Activated CD4-positive, alpha-beta memory T cell treated with anti-CD3 and anti-CD28 coated beads for 36 hours (primary cell): ENCODE measurements around the gene USP12. TPM values are rescaled to one million over a fixed set of nuclear protein-coding genes. Genes with fewer than 3 reads are reported as not detected.

Source experiments
- CTCF ChIA-PET: fragments of 350-600 bp; sonication (Branson Sonifier 250); formaldehyde crosslinking; loops from one replicate; lab custom pipeline; 2021; ENCODE audit warnings: antibody characterized with exemption, inconsistent platforms; lab: Charles Lee
- POLR2A ChIA-PET: fragments of 350-600 bp; sonication (Branson Sonifier 250); formaldehyde crosslinking; loops from one replicate; lab custom pipeline; 2021; ENCODE audit warnings: antibody characterized with exemption; lab: Charles Lee
- DNase-seq: peaks from one replicate; pipeline ENCODE4 v3.0.0-alpha.2; 2020
- H3K27ac Mint-ChIP-seq: one replicate; pipeline ENCODE4 v1.8.0; 2021; ENCODE audit warnings: mixed read lengths
- H3K27me3 Mint-ChIP-seq: one replicate; pipeline ENCODE4 v1.8.0; 2021; ENCODE audit warnings: mixed read lengths
- H3K36me3 Mint-ChIP-seq: one replicate; pipeline ENCODE4 v1.8.0; 2021; ENCODE audit warnings: mixed read lengths
- H3K4me1 Mint-ChIP-seq: one replicate; pipeline ENCODE4 v1.8.0; 2021; ENCODE audit warnings: low read depth, mixed read lengths
- H3K4me3 Mint-ChIP-seq: one replicate; pipeline ENCODE4 v1.8.0; 2021; ENCODE audit warnings: mild to moderate bottlenecking, mixed read lengths
- H3K9me3 Mint-ChIP-seq: one replicate; pipeline ENCODE4 v1.8.0; 2021; ENCODE audit warnings: mixed read lengths
- intact Hi-C: fragments of 100-400 bp; cut with micrococcal nuclease; formaldehyde crosslinking; loops from one replicate; pipeline ENCODE4 v1.15.1; 2023
- total RNA-seq, 2 experiments: library from RNA; stranded (reverse); gene quantifications; one replicate each; pipeline ENCODE4 v1.2.3, GENCODE V29; 2021

Gene USP12
- total RNA-seq, 2 experiments from 2014 or later, result 39.4 to 40.6 TPM

GRCh38 chr13:27166313-27166712, 5.3 kb downstream of the USP12 start:
- CTCF ChIA-PET, result no interaction called here
- POLR2A ChIA-PET, result no interaction called here

GRCh38 chr13:27161980-27162379, 9.6 kb downstream of the USP12 start:
- ChIA-PET CTCF (interaction anchor here (1.0 kb wide), 1 partner anchor 14 kb away, joined by 3 read pairs; no protein-coding TSS in a partner anchor), POLR2A (no interaction called here)
- Mint-ChIP-seq H3K27me3 (no peaks in the 10 kb centered on the region), H3K36me3 (peaks cover 16% of the 10 kb centered on the region), H3K4me1 (peaks cover 71% of the 10 kb centered on the region), H3K4me3 (no peak overlapping the region), H3K9me3 (no peaks in the 10 kb centered on the region), H3K27ac (no peak overlapping the region)
- no peak for DNase-seq
- intact Hi-C loops, result no loop called here

More at GRCh38 chr13:27166313-27166712, 5.3 kb downstream of the USP12 start:
- H3K4me1 Mint-ChIP-seq, result peaks cover 77% of the 10 kb centered on the region
- H3K27ac Mint-ChIP-seq, result no peak overlapping the region
- intact Hi-C loops, result no loop called here
- H3K36me3 Mint-ChIP-seq, result peaks cover 5% of the 10 kb centered on the region
- H3K9me3 Mint-ChIP-seq, result no peaks in the 10 kb centered on the region
- no peak overlapping the region for H3K4me3 Mint-ChIP-seq
- no peaks in the 10 kb centered on the region for H3K27me3 Mint-ChIP-seq
- no peak for DNase-seq

- POLR2A ChIA-PET, result no interaction called here
- intact Hi-C loops, result no loop called here
- Mint-ChIP-seq H3K36me3 (peaks cover 20% of the 10 kb centered on the region), H3K4me1 (peaks cover 66% of the 10 kb centered on the region), H3K9me3 (peaks cover 5% of the 10 kb centered on the region), H3K4me3 (no peak overlapping the region), H3K27ac (no peak overlapping the region), H3K27me3 (no peaks in the 10 kb centered on the region)
- CTCF ChIA-PET, result interaction anchor here (1.0 to 1.7 kb wide), 2 partner anchors 14 to 30 kb away, joined by 3 to 4 read pairs; no protein-coding TSS in a partner anchor
- DNase-seq, result no peak
These were observed 10.2 kb downstream of the USP12 start for GRCh38 chr13:27161423-27161822.

- no peak for DNase-seq
- H3K9me3 Mint-ChIP-seq, result peaks cover 10% of the 10 kb centered on the region
- POLR2A ChIA-PET, result interaction anchor here (1.3 kb wide), 1 partner anchor 29 kb away, joined by 3 read pairs; no protein-coding TSS in a partner anchor
- H3K27me3 Mint-ChIP-seq, result no peaks in the 10 kb centered on the region
- H3K4me3 Mint-ChIP-seq, result no peak overlapping the region
- H3K36me3 Mint-ChIP-seq, result peaks cover 25% of the 10 kb centered on the region
- H3K4me1 Mint-ChIP-seq, result peaks cover 60% of the 10 kb centered on the region
- intact Hi-C loops, result no loop called here
- peak overlapping the region; percentile 45 for H3K27ac Mint-ChIP-seq
- CTCF ChIA-PET, result interaction anchor here (1.7 kb wide), 1 partner anchor 30 kb away, joined by 4 read pairs; no protein-coding TSS in a partner anchor
These were observed 10.8 kb downstream of the USP12 start for GRCh38 chr13:27160657-27161295.

GRCh38 chr13:27159806-27160563, 11.6 kb downstream of the USP12 start:
- ChIA-PET CTCF (interaction anchor here (1.7 kb wide), 1 partner anchor 29 kb away, joined by 4 read pairs; no protein-coding TSS in a partner anchor), POLR2A (interaction anchor here (1.3 kb wide), 1 partner anchor 28 kb away, joined by 3 read pairs; no protein-coding TSS in a partner anchor)
- H3K27me3 Mint-ChIP-seq, result no peaks in the 10 kb centered on the region
- H3K4me1 Mint-ChIP-seq, result peaks cover 54% of the 10 kb centered on the region
- intact Hi-C loops, result no loop called here
- peaks cover 10% of the 10 kb centered on the region for H3K9me3 Mint-ChIP-seq
- H3K36me3 Mint-ChIP-seq, result peaks cover 25% of the 10 kb centered on the region
- H3K4me3 Mint-ChIP-seq, result no peak overlapping the region
- DNase-seq, result no peak
- no peak overlapping the region for H3K27ac Mint-ChIP-seq

- ChIA-PET CTCF (no interaction called here), POLR2A (no interaction called here)
- no peak overlapping the region for H3K27ac Mint-ChIP-seq
- no peak overlapping the region for H3K4me3 Mint-ChIP-seq
- DNase-seq, result no peak
- intact Hi-C loops, result no loop called here
- H3K4me1 Mint-ChIP-seq, result peaks cover 52% of the 10 kb centered on the region
- no peaks in the 10 kb centered on the region for H3K27me3 Mint-ChIP-seq
- H3K9me3 Mint-ChIP-seq, result peaks cover 10% of the 10 kb centered on the region
- peaks cover 24% of the 10 kb centered on the region for H3K36me3 Mint-ChIP-seq
These were observed 13.3 kb downstream of the USP12 start for GRCh38 chr13:27158335-27158734.

- H3K27me3 Mint-ChIP-seq, result no peaks in the 10 kb centered on the region
- H3K9me3 Mint-ChIP-seq, result peaks cover 10% of the 10 kb centered on the region
- H3K27ac Mint-ChIP-seq, result peak overlapping the region; percentile 31
- POLR2A ChIA-PET, result interaction anchor here (1.0 to 2.5 kb wide), 2 partner anchors 19 to 21 kb away, joined by 3 to 9 read pairs; no protein-coding TSS in a partner anchor
- intact Hi-C loops, result no loop called here
- no peak for DNase-seq
- peaks cover 15% of the 10 kb centered on the region for H3K36me3 Mint-ChIP-seq
- peaks cover 54% of the 10 kb centered on the region for H3K4me1 Mint-ChIP-seq
- H3K4me3 Mint-ChIP-seq, result no peak overlapping the region
- CTCF ChIA-PET, result interaction anchor here (1.1 to 1.5 kb wide), 2 partner anchors 18 to 120 kb away, joined by 3 read pairs; no protein-coding TSS in a partner anchor
These were observed 19.6 kb downstream of the USP12 start for GRCh38 chr13:27151798-27152599.

- no peaks in the 10 kb centered on the region for H3K9me3 Mint-ChIP-seq
- no peak for DNase-seq
- H3K27me3 Mint-ChIP-seq, result no peaks in the 10 kb centered on the region
- CTCF ChIA-PET, result interaction anchor here (1.0 kb wide), 1 partner anchor 17 kb away, joined by 3 read pairs; no protein-coding TSS in a partner anchor
- peaks cover 75% of the 10 kb centered on the region for H3K4me1 Mint-ChIP-seq
- POLR2A ChIA-PET, result no interaction called here
- no peak overlapping the region for H3K27ac Mint-ChIP-seq
- peaks cover 6% of the 10 kb centered on the region for H3K36me3 Mint-ChIP-seq
- H3K4me3 Mint-ChIP-seq, result no peak overlapping the region
- intact Hi-C loops, result loop anchor here (5.0 kb wide), 1 partner anchor 103 kb away; the partner anchor contains the start of gene RPL21
These were observed 21.9 kb downstream of the USP12 start for GRCh38 chr13:27149702-27150101.

- intact Hi-C loops, result loop anchor here (5.0 kb wide), 1 partner anchor 103 kb away; the partner anchor contains the start of gene RPL21
- ChIA-PET CTCF (interaction anchor here (1.0 kb wide), 1 partner anchor 17 kb away, joined by 3 read pairs; no protein-coding TSS in a partner anchor), POLR2A (interaction anchor here (0.6 to 1.5 kb wide), 2 partner anchors 16 to 106 kb away, joined by 3 to 6 read pairs; no protein-coding TSS in a partner anchor)
- Mint-ChIP-seq H3K9me3 (no peaks in the 10 kb centered on the region), H3K36me3 (peaks cover 6% of the 10 kb centered on the region), H3K27ac (peak overlapping the region; percentile 4), H3K4me1 (peaks cover 73% of the 10 kb centered on the region), H3K4me3 (no peak overlapping the region), H3K27me3 (no peaks in the 10 kb centered on the region)
- DNase-seq, result no peak
These were observed 22.7 kb downstream of the USP12 start for GRCh38 chr13:27148900-27149299.

GRCh38 chr13:27147530-27148170, 24.0 kb downstream of the USP12 start:
- Mint-ChIP-seq H3K9me3 (peaks cover 5% of the 10 kb centered on the region), H3K36me3 (peaks cover 14% of the 10 kb centered on the region), H3K27ac (peak overlapping the region; percentile 91), H3K4me1 (peaks cover 76% of the 10 kb centered on the region), H3K27me3 (no peaks in the 10 kb centered on the region), H3K4me3 (peak overlapping the region; percentile 45)
- intact Hi-C loops, result loop anchor here (1.0 to 5.0 kb wide), 4 partner anchors 9 to 105 kb away; partner anchors contain the start of gene RPL21
- ChIA-PET CTCF (interaction anchor here (0.9 to 1.2 kb wide), 4 partner anchors 14 to 123 kb away, joined by 3 to 5 read pairs (median 4); partner anchors contain the start of gene RASL11A), POLR2A (interaction anchor here (0.9 to 1.5 kb wide), 5 partner anchors 9 to 279 kb away, joined by 3 to 6 read pairs (median 6); no protein-coding TSS in a partner anchor)
- no peak for DNase-seq

GRCh38 chr13:27141746-27142145, 29.9 kb downstream of the USP12 start:
- DNase-seq, result no peak
- H3K4me1 Mint-ChIP-seq, result peaks cover 65% of the 10 kb centered on the region
- intact Hi-C loops, result no loop called here
- peak overlapping the region; percentile 38 for H3K27ac Mint-ChIP-seq
- peaks cover 22% of the 10 kb centered on the region for H3K36me3 Mint-ChIP-seq
- H3K4me3 Mint-ChIP-seq, result no peak overlapping the region
- POLR2A ChIA-PET, result no interaction called here
- H3K27me3 Mint-ChIP-seq, result no peaks in the 10 kb centered on the region
- peaks cover 14% of the 10 kb centered on the region for H3K9me3 Mint-ChIP-seq
- CTCF ChIA-PET, result no interaction called here
